GM18519 (cell line): ENCODE measurements around the gene GLRA3.
"Not testable (repeated sequence)": the region's sequence is repeated elsewhere in the genome, so short reads cannot be mapped to it uniquely, and the experiment has no call there.

Experiments
- ATAC-seq: cut with Tn5 transposase; IDR thresholded peaks from one replicate; pipeline ENCODE4 v1.9.1; 2021; ENCODE audit warnings: mild to moderate bottlenecking, moderate library complexity; ENCODE audit not compliant: unreplicated experiment, low FRiP score

The GLRA3 gene

DNA sequence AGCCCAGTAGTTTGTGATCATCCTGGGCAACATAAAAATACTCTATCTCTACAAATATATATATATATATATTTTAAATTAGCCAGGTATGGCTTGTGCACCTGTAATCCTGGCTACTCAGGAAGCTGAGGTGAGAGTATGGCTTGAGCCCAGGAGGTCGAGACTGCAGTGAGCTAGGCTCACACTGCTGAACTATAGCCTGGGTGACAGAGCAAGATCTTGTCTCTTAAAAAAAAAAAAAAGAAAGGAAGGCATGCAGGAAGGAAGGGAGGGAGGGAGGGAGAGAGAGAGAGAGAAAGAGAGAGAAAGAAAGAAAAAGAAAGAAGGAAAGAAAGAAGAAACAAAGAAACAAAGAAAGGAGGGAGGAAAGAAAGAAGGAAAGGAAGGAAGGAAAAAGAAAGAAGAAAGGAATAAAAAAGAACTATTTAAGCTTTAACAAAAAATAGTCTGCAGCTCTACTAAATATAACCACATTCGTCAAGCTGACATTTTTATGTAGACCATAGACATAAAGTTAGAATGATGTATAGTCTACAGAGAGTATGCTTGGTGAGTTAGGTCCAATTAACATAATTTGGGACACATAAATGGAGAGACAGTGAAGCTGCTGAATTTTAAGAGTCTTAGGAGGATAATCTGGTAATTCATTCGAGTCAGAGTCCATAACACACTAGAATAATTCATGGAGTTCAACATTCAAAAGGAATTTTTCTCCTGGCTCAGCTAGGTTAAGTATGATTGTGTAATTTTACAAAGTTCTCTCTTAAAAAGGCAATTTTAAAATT lies 111.9 kb downstream of the GLRA3 start:
- ATAC-seq, result no peak

DNA sequence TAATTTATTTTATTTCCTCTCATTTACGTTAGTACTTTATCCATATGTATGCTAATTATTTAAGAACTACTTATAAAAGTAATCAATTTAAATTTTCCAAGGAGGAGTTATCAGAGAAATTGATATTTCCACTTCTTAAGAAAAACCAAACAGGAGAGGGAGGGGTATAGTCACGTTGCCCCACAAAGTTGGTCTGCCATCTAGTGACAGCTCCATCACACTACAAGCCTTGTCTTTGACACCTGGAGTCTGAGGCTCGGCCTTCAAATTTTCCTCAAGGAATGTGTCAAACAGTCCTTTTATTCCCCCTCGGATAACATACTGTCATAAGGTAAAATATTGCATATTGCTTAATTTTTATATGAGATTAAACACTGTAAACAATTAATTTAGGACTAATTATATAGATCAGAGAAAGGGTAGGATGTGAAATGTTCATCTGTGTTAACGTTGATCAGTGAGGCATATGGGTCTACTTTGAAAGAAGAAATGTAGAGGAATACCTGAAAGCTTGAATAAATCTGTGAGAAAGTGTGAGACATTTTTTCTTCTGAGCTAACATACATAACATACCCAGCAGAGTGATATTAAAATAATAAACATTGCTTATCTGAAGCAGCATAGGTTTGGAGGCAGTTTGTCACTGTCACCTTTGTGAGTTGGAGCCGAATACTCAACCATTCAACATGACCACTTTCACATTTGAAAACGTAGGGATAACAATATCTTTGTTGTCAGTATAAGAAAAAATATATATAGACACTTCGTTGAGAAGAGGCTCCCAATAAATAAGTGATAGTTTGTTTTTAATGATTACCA lies 114.4 kb downstream of the GLRA3 start:
- peak; percentile 90 for ATAC-seq

DNA sequence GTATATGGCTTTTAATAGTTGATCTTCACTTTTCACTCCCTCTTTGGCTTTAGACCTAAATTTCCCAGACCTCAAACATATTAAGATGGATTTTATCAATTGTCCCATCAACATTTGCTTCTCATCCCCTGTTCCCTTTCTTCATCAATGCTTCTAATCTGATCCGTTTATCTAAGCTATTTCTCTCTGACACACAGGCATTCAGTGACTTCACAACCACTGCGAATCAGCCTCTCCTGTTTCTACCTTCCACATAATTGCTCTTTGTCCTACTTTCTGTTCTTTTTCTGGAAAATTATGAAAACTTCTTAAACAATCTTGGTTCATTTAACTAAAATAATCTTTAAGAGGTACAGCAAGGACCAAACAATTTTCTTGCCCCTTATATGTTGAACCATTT lies 115.2 kb downstream of the GLRA3 start:
- ATAC-seq, result no peak

DNA sequence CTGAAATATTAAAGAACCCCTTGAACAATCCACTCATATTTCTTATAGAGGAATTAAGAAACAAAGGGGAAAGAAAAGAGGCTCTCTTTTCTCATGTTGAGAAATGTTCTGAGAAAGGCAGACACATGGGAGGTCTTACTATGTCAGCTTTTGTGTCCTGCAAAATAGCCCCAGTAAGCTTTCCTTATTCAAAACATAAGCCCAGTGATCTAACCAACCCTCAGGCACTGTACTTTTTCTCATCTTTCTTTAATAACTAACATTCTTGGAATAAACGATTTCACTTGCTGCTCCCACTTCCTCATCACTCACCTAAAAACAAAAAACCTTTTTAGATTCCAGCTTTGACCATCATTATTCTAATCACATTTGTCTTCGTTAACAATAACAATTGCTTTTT lies 115.9 kb downstream of the GLRA3 start:
- no peak for ATAC-seq

DNA sequence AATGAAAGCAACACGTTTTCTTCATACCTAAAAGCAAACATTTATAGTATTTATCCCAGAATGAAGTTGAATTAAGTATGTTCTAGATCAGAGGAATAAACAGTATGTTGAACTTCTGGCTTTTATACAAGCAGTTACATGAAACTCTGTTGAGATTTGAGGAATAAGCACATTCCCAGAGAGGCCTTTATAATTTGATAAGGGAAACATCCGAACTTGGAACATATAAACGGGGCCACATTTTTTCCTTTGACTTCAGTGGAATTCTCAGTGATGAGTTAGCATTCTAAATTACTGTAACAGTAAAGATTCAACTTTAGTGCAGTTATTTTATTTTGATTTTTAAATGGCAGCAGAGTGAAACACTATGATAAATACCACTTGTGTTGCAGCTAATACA lies 119.5 kb downstream of the GLRA3 start:
- ATAC-seq, result no peak

DNA sequence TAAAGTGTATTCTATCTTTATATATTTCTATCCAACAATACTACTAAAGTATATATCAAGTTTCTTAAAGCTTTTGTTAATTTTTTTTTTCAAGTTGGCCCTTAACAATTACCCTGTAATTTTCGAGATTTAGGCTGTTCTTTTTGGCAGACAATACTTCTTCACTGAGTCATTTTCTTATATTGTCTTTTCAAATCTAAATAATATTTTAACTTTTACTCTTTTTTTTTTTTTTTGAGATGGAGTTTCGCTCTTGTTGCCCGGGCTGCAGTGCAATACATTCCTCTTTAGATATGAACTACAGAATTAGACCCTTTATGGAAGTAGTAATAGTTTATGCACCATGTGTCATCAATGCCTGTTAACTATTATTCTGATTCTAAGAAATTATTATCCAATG lies 120.7 kb downstream of the GLRA3 start:
- no peak for ATAC-seq

DNA sequence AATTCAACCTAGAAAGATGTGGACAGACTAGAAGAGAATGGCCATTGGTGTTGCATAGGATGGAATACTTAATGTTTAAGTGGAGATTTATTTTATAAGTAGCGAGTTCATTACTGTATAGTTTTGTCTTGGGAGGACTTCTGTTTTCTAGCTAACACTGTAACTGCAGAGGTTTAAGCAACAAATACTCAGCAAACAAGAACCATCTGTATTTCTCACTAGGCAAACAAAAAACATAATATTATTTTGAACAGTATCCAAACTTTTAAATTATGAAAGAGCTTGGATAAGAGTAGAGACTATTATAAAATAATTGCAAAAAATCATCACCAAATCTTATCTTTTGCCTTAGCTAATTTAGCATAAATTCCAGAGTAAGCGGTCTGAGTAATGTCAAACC lies 121.1 kb downstream of the GLRA3 start:
- no peak for ATAC-seq

DNA sequence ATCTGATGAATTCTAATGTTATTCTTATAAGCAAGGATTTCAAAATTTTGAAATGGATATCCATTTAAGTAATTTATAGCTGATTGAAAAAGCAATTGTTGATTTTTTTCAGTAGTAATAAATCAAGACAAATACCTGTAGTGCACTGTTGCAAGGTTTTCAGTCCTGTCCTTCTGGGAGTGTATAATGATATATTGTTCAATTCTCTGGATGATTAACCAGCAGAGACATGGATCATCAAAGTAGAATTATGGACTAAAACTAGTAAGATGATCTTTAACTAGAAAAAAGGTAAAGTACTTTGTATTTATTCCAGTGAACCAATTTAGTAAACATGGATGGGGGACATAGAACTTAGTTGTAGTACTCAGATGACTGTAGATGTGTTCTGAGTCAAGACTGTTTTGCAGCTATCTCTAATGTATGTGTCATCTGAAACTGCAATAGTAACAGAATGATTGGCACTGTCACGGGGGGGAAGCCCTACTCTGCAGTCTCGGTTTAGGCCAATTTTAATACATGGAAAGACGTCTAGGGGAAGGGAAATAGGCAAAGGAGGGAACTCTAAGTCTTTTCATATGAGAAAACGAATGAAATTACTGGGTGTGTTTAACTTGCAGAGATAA lies 121.9 kb downstream of the GLRA3 start:
- peak; percentile 99 for ATAC-seq

DNA sequence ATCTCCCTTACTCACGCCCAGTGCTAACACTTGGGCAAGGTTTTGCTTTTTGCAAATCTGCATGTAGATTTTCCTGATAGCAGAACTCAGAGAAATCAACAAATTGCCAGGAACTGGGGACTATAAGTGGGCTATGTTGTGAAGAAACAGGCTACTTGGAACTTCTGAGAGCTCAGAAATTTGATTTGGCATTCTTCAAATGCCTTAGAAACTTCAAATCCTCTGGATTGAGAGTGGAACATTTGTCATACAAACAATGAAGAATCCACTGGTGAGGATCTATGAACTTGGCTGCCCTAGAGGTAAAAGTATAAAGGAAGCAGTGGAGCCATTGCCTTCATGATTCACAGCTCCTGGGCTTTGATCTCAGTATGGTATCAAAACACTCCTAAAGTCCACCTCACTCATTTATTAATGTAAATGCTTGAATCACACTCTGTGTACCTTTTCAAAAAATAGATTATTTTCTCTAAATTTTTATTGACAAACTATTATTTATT lies 126.0 kb downstream of the GLRA3 start:
- no peak for ATAC-seq

DNA sequence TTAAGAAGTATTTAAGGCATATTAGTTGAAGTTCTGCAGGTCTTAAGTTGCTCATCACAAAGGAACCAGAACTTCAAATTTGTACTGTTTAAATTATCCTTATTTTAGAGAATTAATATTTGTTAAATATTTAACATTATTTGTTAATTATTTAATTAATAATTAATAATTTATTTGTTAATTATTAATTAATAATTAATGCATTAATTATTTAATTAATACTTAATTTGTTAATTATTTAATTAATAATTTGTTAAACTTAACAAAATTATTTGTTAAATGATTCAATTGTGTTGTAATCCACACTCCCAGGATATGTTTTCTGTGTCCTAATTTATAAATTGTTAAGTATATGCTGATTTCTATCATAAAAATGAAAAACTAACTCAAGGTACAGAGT lies 129.4 kb downstream of the GLRA3 start:
- no peak for ATAC-seq

DNA sequence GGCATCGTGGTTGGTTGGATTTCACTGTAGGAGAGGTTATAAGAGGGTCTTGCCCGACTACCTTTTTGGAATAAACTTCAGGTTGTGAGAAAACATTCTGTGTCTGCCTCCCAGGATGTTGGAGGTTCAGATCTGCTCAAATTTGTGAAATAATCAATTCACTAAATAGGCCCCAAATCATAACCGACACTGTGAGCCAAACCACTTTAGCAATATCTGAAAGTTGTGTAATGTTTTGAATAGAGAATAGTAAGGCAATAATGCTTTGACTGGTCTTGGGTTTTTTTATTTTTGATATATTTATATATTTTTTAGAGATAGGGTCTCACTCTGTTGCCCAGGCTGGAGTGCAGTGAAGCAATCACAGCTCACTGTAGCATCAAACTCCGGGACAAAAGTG lies 131.2 kb downstream of the GLRA3 start:
- no peak for ATAC-seq

DNA sequence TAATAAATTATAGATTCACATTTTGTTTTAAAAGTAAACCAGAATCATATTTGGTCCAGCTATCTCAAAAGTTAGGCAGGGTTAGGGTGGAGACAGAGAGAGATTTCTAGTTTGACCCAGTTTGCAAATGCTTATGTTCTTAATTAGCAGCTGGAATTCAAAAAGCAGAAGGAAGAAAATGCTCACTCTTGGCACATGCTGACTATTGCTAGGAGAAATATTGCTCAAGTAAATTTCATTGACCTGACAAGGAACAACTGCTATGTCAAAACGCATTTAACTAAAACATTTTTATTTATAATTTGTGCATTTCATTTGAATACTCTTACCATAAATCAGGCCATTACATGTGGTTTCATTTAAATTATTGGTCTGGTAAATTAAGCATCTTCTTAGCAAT lies 131.8 kb downstream of the GLRA3 start:
- ATAC-seq, result no peak

DNA sequence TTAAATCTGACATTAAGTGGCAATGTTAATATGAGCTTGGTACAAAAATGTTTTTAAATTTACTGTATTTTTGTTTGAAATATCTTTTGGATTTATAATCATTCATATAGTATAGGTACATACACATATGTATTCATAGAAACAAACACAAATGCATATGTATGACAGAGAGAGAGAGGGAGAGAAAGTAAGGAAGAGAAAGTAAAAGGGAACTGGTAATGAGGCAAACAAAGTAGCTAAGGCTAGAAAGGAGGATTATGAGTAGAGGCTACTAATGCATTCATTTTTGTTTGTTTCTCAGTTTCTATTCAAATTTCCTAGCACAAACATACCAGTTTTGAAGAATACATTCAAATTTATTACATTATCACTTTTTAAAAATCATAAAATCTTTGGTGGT lies 132.4 kb downstream of the GLRA3 start:
- no peak for ATAC-seq

DNA sequence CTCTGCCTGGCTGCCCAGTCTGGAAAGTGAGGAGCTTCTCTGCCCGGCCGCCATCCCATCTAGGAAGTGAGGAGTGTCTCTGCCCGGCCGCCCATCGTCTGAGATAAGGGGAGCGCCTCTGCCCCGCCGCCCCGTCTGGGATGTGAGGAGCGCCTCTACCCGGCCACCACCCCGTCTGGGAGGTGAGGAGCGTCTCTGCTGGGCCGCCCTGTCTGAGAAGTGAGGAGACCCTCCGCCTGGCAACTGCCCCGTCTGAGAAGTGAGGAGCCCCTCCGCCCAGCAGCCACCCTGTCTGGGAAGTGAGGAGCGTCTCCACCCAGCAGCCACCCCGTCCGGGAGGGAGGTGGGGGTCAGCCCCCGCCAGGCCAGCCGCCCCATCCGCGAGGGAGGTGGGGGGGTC lies 137.2 kb downstream of the GLRA3 start:
- ATAC-seq, result not testable (repeated sequence)

DNA sequence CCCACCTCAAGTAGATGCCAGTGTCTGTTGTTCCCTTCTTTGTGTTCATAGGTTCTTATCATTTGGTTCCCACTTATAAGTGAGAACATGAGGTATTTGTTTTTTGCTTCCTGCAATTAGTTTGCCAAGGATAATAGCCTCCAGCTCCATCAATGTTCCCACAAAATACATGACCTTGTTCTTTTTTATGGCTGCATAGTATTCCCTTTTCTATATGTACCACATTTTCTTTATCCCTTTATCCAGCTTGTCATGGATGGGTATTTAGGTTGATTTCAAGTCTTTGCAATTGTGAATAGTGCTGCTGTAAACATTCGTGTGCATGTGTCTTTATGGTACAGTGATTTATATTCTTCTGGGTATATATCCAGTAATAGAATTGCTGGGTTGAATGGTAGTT lies 138.4 kb downstream of the GLRA3 start:
- ATAC-seq, result no peak

DNA sequence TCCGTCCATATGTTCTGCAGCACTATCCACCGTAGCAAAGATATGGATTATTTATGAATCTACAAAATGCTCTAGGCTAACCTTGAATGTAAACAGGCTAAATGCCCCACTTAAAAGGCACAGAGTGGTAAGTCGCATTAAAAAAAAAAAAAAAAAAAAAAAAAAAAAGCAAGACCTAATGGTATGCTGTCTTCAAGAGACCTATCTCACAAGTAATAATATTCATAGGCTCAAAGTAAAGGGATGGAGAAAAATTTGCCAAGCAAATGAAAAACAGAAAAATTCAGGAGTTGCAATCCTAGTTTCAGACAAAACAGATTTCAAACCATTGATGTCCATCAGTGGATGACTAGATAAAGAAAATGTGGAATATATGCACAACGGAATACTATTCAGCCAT lies 139.4 kb downstream of the GLRA3 start:
- no peak for ATAC-seq

DNA sequence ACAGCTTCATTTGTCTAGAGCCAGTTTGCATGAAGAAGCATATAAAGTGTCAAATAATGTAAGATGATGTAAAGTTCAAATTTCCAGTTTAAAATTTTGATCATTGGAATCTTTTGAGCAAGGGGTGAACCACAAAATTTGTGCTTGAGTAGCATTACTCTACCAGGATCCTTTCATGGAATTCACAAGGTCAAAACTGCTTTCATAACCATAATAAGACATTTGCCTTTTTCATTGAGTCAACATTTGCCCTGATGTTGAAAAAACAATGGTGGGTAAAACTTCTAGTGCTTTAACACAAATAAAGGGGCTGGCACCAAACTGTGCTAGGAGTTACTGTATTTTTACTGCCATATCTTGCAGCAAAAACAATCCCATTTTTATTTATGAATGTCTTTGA lies 142.2 kb downstream of the GLRA3 start:
- no peak for ATAC-seq

DNA sequence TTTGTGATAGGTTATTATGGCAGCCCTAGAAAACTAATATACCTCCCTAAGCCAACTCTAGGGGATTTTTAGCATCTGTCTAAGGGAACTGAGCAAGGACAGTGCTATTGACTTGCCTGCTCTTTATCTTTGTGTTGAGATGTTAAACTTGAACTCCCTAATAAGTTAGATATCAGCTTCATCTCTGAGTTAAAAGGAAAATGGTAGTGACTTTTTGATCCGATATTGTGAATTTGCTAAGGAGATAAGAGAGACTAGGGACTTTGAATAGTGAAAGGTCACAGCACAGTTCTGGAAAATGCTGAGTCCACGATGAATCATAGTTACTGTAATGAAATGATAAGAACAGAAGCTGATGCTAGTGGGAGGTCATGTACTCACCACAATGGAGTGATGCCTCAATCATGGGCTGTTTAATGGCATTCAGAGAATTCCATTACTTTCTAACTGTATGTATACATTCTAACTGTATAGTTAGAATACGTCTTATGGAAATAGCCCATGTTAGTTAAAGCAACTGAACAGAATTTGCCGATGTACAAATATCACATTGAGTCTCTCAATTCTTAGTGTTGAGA lies 147.2 kb downstream of the GLRA3 start:
- ATAC-seq, result no peak

DNA sequence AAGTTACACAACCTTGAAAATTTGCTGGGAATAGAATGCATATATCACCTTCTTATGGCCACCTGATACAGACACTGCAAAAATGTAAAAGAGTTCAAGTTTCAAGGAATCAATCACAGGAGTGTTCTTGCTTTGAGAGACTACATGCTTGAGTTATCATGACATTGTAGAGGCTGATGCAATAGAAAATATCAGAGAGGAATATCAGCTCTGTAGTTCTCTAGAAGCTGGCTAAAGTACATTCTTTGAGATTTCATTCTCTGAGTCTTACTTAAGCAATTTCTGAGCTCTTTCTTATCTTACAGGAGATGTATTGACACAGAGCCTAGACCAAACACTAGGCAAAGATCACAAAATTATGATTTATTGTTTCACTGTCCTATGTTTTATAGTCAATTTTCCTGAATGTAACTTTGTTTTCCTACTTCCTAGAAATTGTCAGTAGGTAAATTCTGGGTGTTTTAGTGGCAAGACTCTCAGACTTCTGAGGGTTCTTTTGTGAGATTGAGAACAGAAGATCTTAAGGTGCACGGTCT lies 154.7 kb downstream of the GLRA3 start:
- no peak for ATAC-seq

DNA sequence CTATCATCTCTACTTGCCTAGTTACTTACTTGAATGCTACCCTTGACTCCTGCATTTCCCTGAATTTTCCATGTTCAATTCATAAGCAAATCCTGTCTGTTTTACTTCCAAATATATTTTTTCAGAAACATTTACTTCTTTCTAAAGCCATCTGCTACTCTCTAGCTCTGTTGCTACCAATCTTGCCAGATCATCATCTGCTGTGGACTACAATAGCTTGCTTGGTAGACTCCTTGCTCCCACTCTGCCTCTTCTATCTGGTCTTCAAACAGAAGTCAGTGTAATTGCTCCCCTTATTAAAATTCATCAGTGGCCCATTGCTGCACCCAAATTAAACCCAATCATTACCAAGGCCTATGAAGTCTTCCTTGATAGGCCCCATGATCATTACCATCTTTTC lies 155.2 kb downstream of the GLRA3 start:
- no peak for ATAC-seq

DNA sequence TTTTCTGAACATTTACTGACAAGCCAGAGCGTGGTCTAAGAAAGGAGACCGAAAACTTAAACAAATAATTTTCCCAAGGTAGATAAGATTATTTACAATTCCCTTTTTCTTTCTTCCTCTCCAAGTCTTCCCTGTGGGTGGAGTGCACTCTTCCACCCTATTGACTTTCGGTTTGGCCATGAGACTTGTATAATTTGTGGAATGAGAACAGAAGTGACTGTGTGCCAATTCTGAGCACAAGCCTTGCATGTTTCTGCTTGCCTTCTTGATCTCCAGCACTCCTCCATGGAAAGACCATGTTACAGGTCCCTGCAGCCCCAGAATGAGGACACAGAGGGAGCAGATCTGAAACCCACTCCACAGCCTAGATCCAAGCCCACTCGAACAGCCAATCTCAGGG lies 156.8 kb downstream of the GLRA3 start:
- no peak for ATAC-seq
